ENCODE results near the gene TDRD1. TPM values are rescaled to one million over a fixed set of nuclear protein-coding genes. Genes with fewer than 3 reads are reported as not detected.

Gene TDRD1
- total RNA-seq, 1 donor from 2014 or later: 0.04 TPM

DNA sequence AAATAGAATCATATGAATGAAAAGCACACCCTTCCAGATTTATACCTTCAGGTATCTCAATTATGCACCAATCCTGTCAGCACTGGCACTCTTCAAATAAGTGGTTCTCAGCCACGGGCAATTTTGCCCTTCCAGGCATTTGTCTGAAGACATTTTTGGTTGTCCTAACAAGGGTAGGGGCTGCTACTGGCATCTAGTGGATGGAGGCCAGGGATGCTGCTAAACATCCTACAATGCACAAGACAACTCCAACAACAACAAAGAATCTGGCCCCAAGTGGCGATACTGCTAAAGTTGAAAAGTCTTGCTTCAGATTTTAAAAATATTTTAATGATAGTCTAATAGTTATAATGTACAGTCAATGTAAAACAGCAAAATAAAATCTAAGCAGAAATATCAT, 21.2 kb upstream of the TDRD1 start:
- Histone ChIP-seq H3K9ac (no peak overlapping the region), H3F3A (ENCODE audit: low read depth) (no peaks in the 10 kb centered on the region), H3K27ac (no peak overlapping the region), H3K79me2 (ENCODE audit: low read depth) (peaks cover 6% of the 10 kb centered on the region), H3K4me3 (no peak overlapping the region), H3K36me3 (peaks cover 8% of the 10 kb centered on the region), H4K20me1 (ENCODE audit: low read depth) (no peaks in the 10 kb centered on the region), H3K4me2 (no peak overlapping the region), H3K27me3 (no peaks in the 10 kb centered on the region), H3K9me3 (ENCODE audit: low read depth) (no peaks in the 10 kb centered on the region), H3K4me1 (no peaks in the 10 kb centered on the region), H2AFZ (replicated peaks) (no peak overlapping the region)
- peaks cover 2% of the 10 kb centered on the region for H3K27me3 Mint-ChIP-seq (ENCODE audit: insufficient read depth, low read depth)
- H3K4me1 Mint-ChIP-seq: no peaks in the 10 kb centered on the region
- DNase-seq (ENCODE audit: low spot score): no peak
- peaks cover 20% of the 10 kb centered on the region for H3K36me3 Mint-ChIP-seq
- TF ChIP-seq, protein P1, sequence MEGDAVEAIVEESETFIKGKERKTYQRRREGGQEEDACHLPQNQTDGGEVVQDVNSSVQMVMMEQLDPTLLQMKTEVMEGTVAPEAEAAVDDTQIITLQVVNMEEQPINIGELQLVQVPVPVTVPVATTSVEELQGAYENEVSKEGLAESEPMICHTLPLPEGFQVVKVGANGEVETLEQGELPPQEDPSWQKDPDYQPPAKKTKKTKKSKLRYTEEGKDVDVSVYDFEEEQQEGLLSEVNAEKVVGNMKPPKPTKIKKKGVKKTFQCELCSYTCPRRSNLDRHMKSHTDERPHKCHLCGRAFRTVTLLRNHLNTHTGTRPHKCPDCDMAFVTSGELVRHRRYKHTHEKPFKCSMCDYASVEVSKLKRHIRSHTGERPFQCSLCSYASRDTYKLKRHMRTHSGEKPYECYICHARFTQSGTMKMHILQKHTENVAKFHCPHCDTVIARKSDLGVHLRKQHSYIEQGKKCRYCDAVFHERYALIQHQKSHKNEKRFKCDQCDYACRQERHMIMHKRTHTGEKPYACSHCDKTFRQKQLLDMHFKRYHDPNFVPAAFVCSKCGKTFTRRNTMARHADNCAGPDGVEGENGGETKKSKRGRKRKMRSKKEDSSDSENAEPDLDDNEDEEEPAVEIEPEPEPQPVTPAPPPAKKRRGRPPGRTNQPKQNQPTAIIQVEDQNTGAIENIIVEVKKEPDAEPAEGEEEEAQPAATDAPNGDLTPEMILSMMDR (IDR thresholded peaks at IDR 0.05): no peak
- no peak for TF ChIP-seq EZH2 (IDR thresholded peaks at IDR 0.05)
- no peak for TF ChIP-seq EZH2phosphoT487 (IDR thresholded peaks at IDR 0.05)
- no peaks in the 10 kb centered on the region for H3K9me3 Mint-ChIP-seq
- no peak overlapping the region for H3K27ac Mint-ChIP-seq
- H3K4me3 Mint-ChIP-seq: no peak overlapping the region

DNA sequence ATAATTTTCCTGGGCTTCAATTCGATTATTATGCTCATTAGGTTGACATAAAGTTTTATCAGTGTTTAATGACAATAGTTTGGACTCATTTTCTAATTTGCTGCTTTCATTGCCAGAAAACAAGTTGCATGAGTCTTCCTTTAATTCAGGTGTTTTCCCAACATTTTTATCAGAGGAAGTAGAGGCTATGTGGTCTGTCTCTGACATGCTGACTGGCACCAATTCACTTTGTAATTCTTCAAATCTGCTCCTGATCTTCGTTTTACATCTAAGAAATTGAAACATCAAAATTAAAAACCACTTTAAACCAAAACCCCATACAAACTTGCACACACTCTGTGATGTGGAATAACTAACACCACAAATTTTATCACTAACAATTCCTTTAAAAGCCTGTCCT, 16.1 kb upstream of the TDRD1 start:
- Histone ChIP-seq H3K4me3 (no peak overlapping the region), H3K27ac (no peak overlapping the region), H3K4me1 (no peaks in the 10 kb centered on the region), H3K9ac (peak overlapping the region; percentile 4), H3F3A (ENCODE audit: low read depth) (no peaks in the 10 kb centered on the region), H3K79me2 (ENCODE audit: low read depth) (peaks cover 50% of the 10 kb centered on the region), H3K9me3 (ENCODE audit: low read depth) (no peaks in the 10 kb centered on the region), H3K36me3 (peaks cover 5% of the 10 kb centered on the region), H3K4me2 (no peak overlapping the region), H4K20me1 (ENCODE audit: low read depth) (no peaks in the 10 kb centered on the region), H3K27me3 (no peaks in the 10 kb centered on the region), H2AFZ (replicated peaks) (no peak overlapping the region)
- TF ChIP-seq EZH2 (IDR thresholded peaks at IDR 0.05) (no peak), EZH2phosphoT487 (IDR thresholded peaks at IDR 0.05) (no peak)
- TF ChIP-seq, protein P1 (IDR thresholded peaks at IDR 0.05): no peak
- DNase-seq (ENCODE audit: low spot score): no peak
- H3K36me3 Mint-ChIP-seq: peaks cover 26% of the 10 kb centered on the region
- H3K27ac Mint-ChIP-seq: no peak overlapping the region
- peaks cover 6% of the 10 kb centered on the region for H3K9me3 Mint-ChIP-seq
- peaks cover 5% of the 10 kb centered on the region for H3K4me1 Mint-ChIP-seq
- no peak overlapping the region for H3K4me3 Mint-ChIP-seq
- no peaks in the 10 kb centered on the region for H3K27me3 Mint-ChIP-seq (ENCODE audit: insufficient read depth, low read depth)

DNA sequence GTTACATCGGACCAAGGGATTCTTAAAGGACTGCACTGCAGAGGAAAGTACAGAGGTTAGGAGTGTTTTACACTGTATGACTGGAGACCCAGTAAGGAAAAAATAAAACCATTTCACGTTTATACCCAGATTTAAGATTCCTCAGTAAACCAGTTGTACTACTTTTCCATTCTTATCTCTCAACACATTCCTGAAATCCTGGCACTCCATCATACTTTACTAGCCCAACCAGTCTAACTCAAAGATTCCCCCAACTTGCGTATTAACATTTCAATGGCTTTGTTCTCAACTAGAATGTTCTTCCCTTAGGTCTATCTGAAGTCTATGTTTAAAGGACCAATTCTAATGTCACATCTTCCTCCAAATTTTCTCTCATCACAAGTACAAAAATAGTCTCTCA, 13.1 kb upstream of the TDRD1 start:
- H3K9me3 Mint-ChIP-seq: peaks cover 14% of the 10 kb centered on the region
- peaks cover 33% of the 10 kb centered on the region for H3K36me3 Mint-ChIP-seq
- Histone ChIP-seq H3K4me3 (no peak overlapping the region), H3K27ac (no peak overlapping the region), H3K36me3 (peaks cover 5% of the 10 kb centered on the region), H4K20me1 (ENCODE audit: low read depth) (no peaks in the 10 kb centered on the region), H3K27me3 (no peaks in the 10 kb centered on the region), H3F3A (ENCODE audit: low read depth) (no peaks in the 10 kb centered on the region), H3K4me2 (no peak overlapping the region), H3K4me1 (no peaks in the 10 kb centered on the region), H3K9me3 (ENCODE audit: low read depth) (no peaks in the 10 kb centered on the region), H2AFZ (replicated peaks) (no peak overlapping the region), H3K79me2 (ENCODE audit: low read depth) (peaks cover 78% of the 10 kb centered on the region), H3K9ac (no peak overlapping the region)
- TF ChIP-seq, protein P1 (IDR thresholded peaks at IDR 0.05): no peak
- TF ChIP-seq EZH2phosphoT487 (IDR thresholded peaks at IDR 0.05) (no peak), EZH2 (IDR thresholded peaks at IDR 0.05) (no peak)
- H3K4me3 Mint-ChIP-seq: no peak overlapping the region
- peaks cover 5% of the 10 kb centered on the region for H3K4me1 Mint-ChIP-seq
- no peaks in the 10 kb centered on the region for H3K27me3 Mint-ChIP-seq (ENCODE audit: insufficient read depth, low read depth)
- DNase-seq (ENCODE audit: low spot score): no peak
- no peak overlapping the region for H3K27ac Mint-ChIP-seq
